NCI-H1417 treated with DMSO at 0.1 percent for 48 hours (cell line): ENCODE measurements around the gene STX19.
"Not testable (repeated sequence)": the region's sequence is repeated elsewhere in the genome, so short reads cannot be mapped to it uniquely, and the experiment has no call there.

Experiments
- DNase-seq: peaks from one replicate; lab custom pipeline; 2025; lab: John Stamatoyannopoulos, UW

STX19 gene

DNA sequence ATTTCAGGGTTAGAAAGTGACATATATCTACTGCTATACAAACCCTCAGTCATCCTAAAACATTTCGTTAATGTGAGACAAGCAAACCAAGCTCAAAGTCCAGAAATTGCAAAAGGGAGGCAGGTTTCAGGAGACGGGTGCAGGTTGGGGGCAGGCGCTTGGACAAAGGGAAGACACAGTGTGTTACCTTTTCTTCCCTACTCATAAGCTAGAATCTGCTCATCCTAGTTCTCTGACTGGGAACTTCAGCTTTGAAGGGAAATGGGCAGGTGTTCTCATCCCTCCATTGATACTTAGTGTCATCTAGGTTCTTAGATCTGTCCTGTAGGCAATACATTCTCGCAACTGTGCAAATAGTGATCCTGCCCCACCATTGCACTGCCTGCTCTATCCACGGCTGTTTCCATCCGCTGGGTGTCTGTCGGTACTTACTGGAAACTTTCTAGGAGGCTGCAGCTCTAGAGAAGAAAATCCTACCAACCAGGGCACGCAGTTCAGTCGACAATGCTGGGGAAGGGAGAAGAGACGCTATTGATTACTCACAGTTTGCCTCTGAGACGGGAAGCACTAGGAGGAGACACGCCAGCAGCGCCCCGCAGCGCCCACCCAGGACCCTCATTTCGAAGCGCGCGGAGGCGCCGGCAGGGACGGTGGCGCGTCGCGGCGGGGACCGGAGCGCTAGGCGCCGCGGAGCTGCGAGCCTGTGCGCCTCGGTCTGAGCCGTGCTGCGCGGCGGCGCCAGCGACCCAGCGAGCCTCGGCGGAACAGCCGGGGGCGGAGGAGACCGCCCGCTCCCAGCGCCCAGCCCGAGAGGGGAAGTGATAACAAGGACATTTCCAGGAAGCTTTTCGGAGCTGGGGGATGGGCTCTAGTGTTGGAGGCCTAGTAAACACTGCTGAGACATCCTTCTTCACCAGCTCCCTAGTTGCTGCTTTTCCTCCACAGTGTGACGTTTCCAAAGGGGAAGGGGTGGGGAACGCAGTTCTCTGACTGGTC lies 55.0 kb downstream of the STX19 start, which contains the start of gene PROS1:
Gene PROS1 (minus strand): TSS at position 766 of the 996 bp plus-strand sequence. CDS start 147 bp downstream, at position 619.
- DNase-seq: peak; percentile 26

- no peak for DNase-seq
These were observed 58.4 kb downstream of the STX19 start for GRCh38 chr3:93969997-93970396.

- no peak for DNase-seq
These were observed 59.0 kb downstream of the STX19 start for GRCh38 chr3:93969443-93969842.

GRCh38 chr3:93965106-93965505 lies 63.3 kb downstream of the STX19 start:
- DNase-seq: not testable (repeated sequence)
